WTC11 (cell line): ENCODE measurements around the gene QDPR. TPM values are rescaled to one million over a fixed set of nuclear protein-coding genes. Genes with fewer than 3 reads are reported as not detected.

Experiments used
- ATAC-seq: fragments of 200-7000 bp; cut with Tn5 transposase; 2 replicates; pipeline ENCODE4 v1.10.0; 2021; ENCODE audit warnings: mild to moderate bottlenecking, moderate library complexity
- CTCF ChIA-PET: fragments of 300-600 bp; sonication (Branson Sonifier 250); formaldehyde crosslinking; loops from one replicate; lab custom pipeline; 2021; ENCODE audit warnings: antibody characterized with exemption; lab: Charles Lee
- POLR2A ChIA-PET: fragments of 350-600 bp; sonication (Branson Sonifier 250); formaldehyde crosslinking; loops from one replicate; lab custom pipeline; 2021; ENCODE audit warnings: antibody characterized with exemption; lab: Charles Lee
- DNase-seq: peaks from one replicate; pipeline ENCODE4 v3.0.0; 2021; ENCODE audit warnings: low spot score
- H3K27ac Mint-ChIP-seq: 2 replicates; pipeline ENCODE4 v1.8.0; 2021; ENCODE audit warnings: mixed read lengths
- H3K27me3 Mint-ChIP-seq: 2 replicates; pipeline ENCODE4 v1.8.0; 2021; ENCODE audit warnings: low read depth, mild to moderate bottlenecking, moderate library complexity, mixed read lengths
- H3K36me3 Mint-ChIP-seq: 2 replicates; pipeline ENCODE4 v1.8.0; 2021; ENCODE audit warnings: mixed read lengths
- H3K4me1 Mint-ChIP-seq: 2 replicates; pipeline ENCODE4 v1.8.0; 2022; ENCODE audit warnings: mixed read lengths
- H3K4me3 Mint-ChIP-seq: 2 replicates; pipeline ENCODE4 v1.8.0; 2021; ENCODE audit warnings: mild to moderate bottlenecking, moderate library complexity, mixed read lengths
- H3K9me3 Mint-ChIP-seq: 2 replicates; pipeline ENCODE4 v1.8.0; 2021; ENCODE audit warnings: mixed read lengths
- ARID4B ChIP-seq: sonication (generic); formaldehyde crosslinking; IDR thresholded peaks from 2 replicates; pipeline ENCODE4 v1.8.0; 2023; ENCODE audit warnings: missing genetic modification reagents, mild to moderate bottlenecking, borderline replicate concordance
- CBFB ChIP-seq: sonication (generic); formaldehyde crosslinking; IDR thresholded peaks from 2 replicates; pipeline ENCODE4 v1.8.1; 2022; ENCODE audit warnings: mild to moderate bottlenecking, low read depth, missing genetic modification reagents
- CDX4 ChIP-seq: fragments of 250-450 bp; sonication (Bioruptor Pico); IDR thresholded peaks from 2 replicates; pipeline ENCODE4 v1.9.0; 2021; ENCODE audit warnings: moderate library complexity, mild to moderate bottlenecking, inconsistent platforms, borderline replicate concordance
- CREB1 ChIP-seq: sonication (generic); formaldehyde crosslinking; IDR thresholded peaks from 2 replicates; pipeline ENCODE4 v1.8.0; 2023; ENCODE audit warnings: mild to moderate bottlenecking, missing genetic modification reagents
- ELF4 ChIP-seq: sonication (generic); formaldehyde crosslinking; IDR thresholded peaks from 2 replicates; pipeline ENCODE4 v1.8.1; 2022; ENCODE audit warnings: low read depth, mild to moderate bottlenecking, moderate library complexity, missing genetic modification reagents
- FOXK1 ChIP-seq: sonication (generic); formaldehyde crosslinking; IDR thresholded peaks from 2 replicates; pipeline ENCODE4 v1.8.0; 2022; ENCODE audit warnings: mild to moderate bottlenecking, moderate library complexity, missing genetic modification reagents
- GABPB1 ChIP-seq: sonication (generic); formaldehyde crosslinking; IDR thresholded peaks from 2 replicates; pipeline ENCODE4 v1.8.1; 2023; ENCODE audit warnings: mild to moderate bottlenecking, missing genetic modification reagents
- GTF2I ChIP-seq: fragments of 250-450 bp; sonication (Bioruptor Pico); conservative IDR thresholded peaks from 2 replicates; pipeline ENCODE4 v1.4.0; 2021; ENCODE audit warnings: mild to moderate bottlenecking
- IRF1 ChIP-seq: sonication (generic); formaldehyde crosslinking; IDR thresholded peaks from 2 replicates; pipeline ENCODE4 v1.8.0; 2023; ENCODE audit warnings: missing genetic modification reagents
- MLX ChIP-seq: sonication (generic); formaldehyde crosslinking; IDR thresholded peaks from 2 replicates; pipeline ENCODE4 v1.8.1; 2023; ENCODE audit warnings: mild to moderate bottlenecking, missing genetic modification reagents, moderate library complexity
- SMAD3 ChIP-seq: sonication (generic); formaldehyde crosslinking; IDR thresholded peaks from 2 replicates; pipeline ENCODE4 v1.8.0; 2022; ENCODE audit warnings: missing genetic modification reagents, mild to moderate bottlenecking, borderline replicate concordance
- SMAD4 ChIP-seq: sonication (generic); formaldehyde crosslinking; IDR thresholded peaks from 2 replicates; pipeline ENCODE4 v1.8.0; 2022; ENCODE audit warnings: mild to moderate bottlenecking, missing genetic modification reagents
- SOX15 ChIP-seq: fragments of 250-450 bp; sonication (Bioruptor Pico); IDR thresholded peaks from 2 replicates; pipeline ENCODE4 v1.9.0; 2021; ENCODE audit warnings: mild to moderate bottlenecking
- TEAD4 ChIP-seq: sonication (generic); formaldehyde crosslinking; IDR thresholded peaks from 2 replicates; pipeline ENCODE4 v1.8.0; 2022; ENCODE audit warnings: mild to moderate bottlenecking, missing genetic modification reagents
- ZNF416 ChIP-seq: fragments of 250-450 bp; sonication (Bioruptor Pico); IDR thresholded peaks from 2 replicates; pipeline ENCODE4 v1.9.0; 2021; ENCODE audit warnings: mild to moderate bottlenecking, inconsistent platforms
- ZNF423 ChIP-seq: fragments of 250-450 bp; sonication (Bioruptor Pico); IDR thresholded peaks from 2 replicates; pipeline ENCODE4 v2.1.2; 2022; ENCODE audit warnings: mild to moderate bottlenecking, moderate library complexity
- ZNF512 ChIP-seq: sonication (generic); formaldehyde crosslinking; IDR thresholded peaks from 2 replicates; pipeline ENCODE4 v1.8.1; 2022; ENCODE audit warnings: missing genetic modification reagents, borderline replicate concordance
- total RNA-seq: library from RNA; stranded (reverse); gene quantifications from 3 replicates; pipeline ENCODE4 v1.2.3, GENCODE V29; 2021
- TF ChIP-seq, protein P1 (sequence below): sonication (generic); formaldehyde crosslinking; IDR thresholded peaks from 2 replicates; pipeline ENCODE4 v1.8.1; 2022; ENCODE audit warnings: mild to moderate bottlenecking, missing genetic modification reagents, moderate library complexity, borderline replicate concordance
- TF ChIP-seq, protein P2 (sequence below): sonication (generic); formaldehyde crosslinking; IDR thresholded peaks from 2 replicates; pipeline ENCODE4 v1.8.1; 2023; ENCODE audit warnings: mild to moderate bottlenecking, missing genetic modification reagents, moderate library complexity
- TF ChIP-seq, protein P3 (sequence below): fragments of 250-450 bp; sonication (Bioruptor Pico); IDR thresholded peaks from 2 replicates; pipeline ENCODE4 v1.9.0; 2021; ENCODE audit warnings: mild to moderate bottlenecking, borderline replicate concordance

The QDPR gene
- total RNA-seq, 1 experiment from 2014 or later: 33.6 TPM

GRCh38 chr4:17526695-17527477 is 15.0 kb upstream of the QDPR start (continued):
- TF ChIP-seq GTF2I: no peak
- TF ChIP-seq, protein P1, sequence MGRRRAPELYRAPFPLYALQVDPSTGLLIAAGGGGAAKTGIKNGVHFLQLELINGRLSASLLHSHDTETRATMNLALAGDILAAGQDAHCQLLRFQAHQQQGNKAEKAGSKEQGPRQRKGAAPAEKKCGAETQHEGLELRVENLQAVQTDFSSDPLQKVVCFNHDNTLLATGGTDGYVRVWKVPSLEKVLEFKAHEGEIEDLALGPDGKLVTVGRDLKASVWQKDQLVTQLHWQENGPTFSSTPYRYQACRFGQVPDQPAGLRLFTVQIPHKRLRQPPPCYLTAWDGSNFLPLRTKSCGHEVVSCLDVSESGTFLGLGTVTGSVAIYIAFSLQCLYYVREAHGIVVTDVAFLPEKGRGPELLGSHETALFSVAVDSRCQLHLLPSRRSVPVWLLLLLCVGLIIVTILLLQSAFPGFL (CRISPR knock-in tag): no peak
- no peak for TF ChIP-seq GABPB1
- TF ChIP-seq CDX4: no peak
- TF ChIP-seq ZNF512 (CRISPR knock-in tag): no peak
- TF ChIP-seq, protein P2, sequence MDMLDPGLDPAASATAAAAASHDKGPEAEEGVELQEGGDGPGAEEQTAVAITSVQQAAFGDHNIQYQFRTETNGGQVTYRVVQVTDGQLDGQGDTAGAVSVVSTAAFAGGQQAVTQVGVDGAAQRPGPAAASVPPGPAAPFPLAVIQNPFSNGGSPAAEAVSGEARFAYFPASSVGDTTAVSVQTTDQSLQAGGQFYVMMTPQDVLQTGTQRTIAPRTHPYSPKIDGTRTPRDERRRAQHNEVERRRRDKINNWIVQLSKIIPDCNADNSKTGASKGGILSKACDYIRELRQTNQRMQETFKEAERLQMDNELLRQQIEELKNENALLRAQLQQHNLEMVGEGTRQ (CRISPR knock-in tag): no peak
- no peak for TF ChIP-seq SOX15 (CRISPR knock-in tag)
- no peak for TF ChIP-seq ZNF416 (CRISPR knock-in tag)
- no peak for TF ChIP-seq IRF1 (CRISPR knock-in tag)
- no peak for TF ChIP-seq SMAD4
- no peak for TF ChIP-seq TEAD4

GRCh38 chr4:17523662-17524061 is 11.8 kb upstream of the QDPR start:
- H3K9me3 Mint-ChIP-seq: peaks cover 4% of the 10 kb centered on the region
- peaks cover 6% of the 10 kb centered on the region for H3K4me1 Mint-ChIP-seq
- H3K27me3 Mint-ChIP-seq: no peaks in the 10 kb centered on the region; the same call in 1 of the 2 replicates
- ChIA-PET POLR2A (interaction anchor here (0.6 kb wide), 1 partner anchor 47 kb away, joined by 3 read pairs; no protein-coding TSS in a partner anchor), CTCF (no interaction called here)
- H3K36me3 Mint-ChIP-seq: no peaks in the 10 kb centered on the region
- DNase-seq (no peak), ATAC-seq (0 out of 2 replicates have a peak, but pooled peaks have one; percentile 16)
- no peak overlapping the region for H3K27ac Mint-ChIP-seq
- H3K4me3 Mint-ChIP-seq: no peak overlapping the region
- TF ChIP-seq ZNF423 (no peak), ELF4 (no peak), CDX4 (no peak), CBFB (CRISPR knock-in tag) (no peak), ARID4B (CRISPR knock-in tag) (no peak), FOXK1 (CRISPR knock-in tag) (no peak), SMAD3 (no peak), GTF2I (no peak), CREB1 (no peak), MLX (CRISPR knock-in tag) (no peak), TEAD4 (no peak)
- TF ChIP-seq, protein P3, sequence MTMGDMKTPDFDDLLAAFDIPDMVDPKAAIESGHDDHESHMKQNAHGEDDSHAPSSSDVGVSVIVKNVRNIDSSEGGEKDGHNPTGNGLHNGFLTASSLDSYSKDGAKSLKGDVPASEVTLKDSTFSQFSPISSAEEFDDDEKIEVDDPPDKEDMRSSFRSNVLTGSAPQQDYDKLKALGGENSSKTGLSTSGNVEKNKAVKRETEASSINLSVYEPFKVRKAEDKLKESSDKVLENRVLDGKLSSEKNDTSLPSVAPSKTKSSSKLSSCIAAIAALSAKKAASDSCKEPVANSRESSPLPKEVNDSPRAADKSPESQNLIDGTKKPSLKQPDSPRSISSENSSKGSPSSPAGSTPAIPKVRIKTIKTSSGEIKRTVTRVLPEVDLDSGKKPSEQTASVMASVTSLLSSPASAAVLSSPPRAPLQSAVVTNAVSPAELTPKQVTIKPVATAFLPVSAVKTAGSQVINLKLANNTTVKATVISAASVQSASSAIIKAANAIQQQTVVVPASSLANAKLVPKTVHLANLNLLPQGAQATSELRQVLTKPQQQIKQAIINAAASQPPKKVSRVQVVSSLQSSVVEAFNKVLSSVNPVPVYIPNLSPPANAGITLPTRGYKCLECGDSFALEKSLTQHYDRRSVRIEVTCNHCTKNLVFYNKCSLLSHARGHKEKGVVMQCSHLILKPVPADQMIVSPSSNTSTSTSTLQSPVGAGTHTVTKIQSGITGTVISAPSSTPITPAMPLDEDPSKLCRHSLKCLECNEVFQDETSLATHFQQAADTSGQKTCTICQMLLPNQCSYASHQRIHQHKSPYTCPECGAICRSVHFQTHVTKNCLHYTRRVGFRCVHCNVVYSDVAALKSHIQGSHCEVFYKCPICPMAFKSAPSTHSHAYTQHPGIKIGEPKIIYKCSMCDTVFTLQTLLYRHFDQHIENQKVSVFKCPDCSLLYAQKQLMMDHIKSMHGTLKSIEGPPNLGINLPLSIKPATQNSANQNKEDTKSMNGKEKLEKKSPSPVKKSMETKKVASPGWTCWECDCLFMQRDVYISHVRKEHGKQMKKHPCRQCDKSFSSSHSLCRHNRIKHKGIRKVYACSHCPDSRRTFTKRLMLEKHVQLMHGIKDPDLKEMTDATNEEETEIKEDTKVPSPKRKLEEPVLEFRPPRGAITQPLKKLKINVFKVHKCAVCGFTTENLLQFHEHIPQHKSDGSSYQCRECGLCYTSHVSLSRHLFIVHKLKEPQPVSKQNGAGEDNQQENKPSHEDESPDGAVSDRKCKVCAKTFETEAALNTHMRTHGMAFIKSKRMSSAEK: no peak
